GM13976 (cell line): ENCODE data around the gene KRTAP4-5.
A peak's percentile ranks its signal among the peaks of the same experiment; 100 is the strongest.
"Not testable (repeated sequence)": the region's sequence is repeated elsewhere in the genome, so short reads cannot be mapped to it uniquely, and the experiment has no call there.

Source experiments
- DNase-seq: peaks from one replicate; pipeline ENCODE4 v3.0.0; 2012; ENCODE audit warnings: low spot score
- in situ Hi-C: fragments of 300-500 bp; cut with MboI; formaldehyde crosslinking; loops from one replicate; pipeline ENCODE4 v1.12.0; 2022; ENCODE audit warnings: low sequenced_read_pairs, mixed read lengths, inconsistent platforms; ENCODE audit not compliant: unreplicated experiment
- TF ChIP-seq, protein P1 (sequence below): IDR thresholded peaks from 2 replicates; pipeline ENCODE4 v1.5.1; 2012; ENCODE audit warnings: borderline replicate concordance, mild to moderate bottlenecking; ENCODE audit not compliant: insufficient read depth; ENCODE audit errors: extremely low read depth, missing control alignments, control extremely low read depth

KRTAP4-5 gene

DNA sequence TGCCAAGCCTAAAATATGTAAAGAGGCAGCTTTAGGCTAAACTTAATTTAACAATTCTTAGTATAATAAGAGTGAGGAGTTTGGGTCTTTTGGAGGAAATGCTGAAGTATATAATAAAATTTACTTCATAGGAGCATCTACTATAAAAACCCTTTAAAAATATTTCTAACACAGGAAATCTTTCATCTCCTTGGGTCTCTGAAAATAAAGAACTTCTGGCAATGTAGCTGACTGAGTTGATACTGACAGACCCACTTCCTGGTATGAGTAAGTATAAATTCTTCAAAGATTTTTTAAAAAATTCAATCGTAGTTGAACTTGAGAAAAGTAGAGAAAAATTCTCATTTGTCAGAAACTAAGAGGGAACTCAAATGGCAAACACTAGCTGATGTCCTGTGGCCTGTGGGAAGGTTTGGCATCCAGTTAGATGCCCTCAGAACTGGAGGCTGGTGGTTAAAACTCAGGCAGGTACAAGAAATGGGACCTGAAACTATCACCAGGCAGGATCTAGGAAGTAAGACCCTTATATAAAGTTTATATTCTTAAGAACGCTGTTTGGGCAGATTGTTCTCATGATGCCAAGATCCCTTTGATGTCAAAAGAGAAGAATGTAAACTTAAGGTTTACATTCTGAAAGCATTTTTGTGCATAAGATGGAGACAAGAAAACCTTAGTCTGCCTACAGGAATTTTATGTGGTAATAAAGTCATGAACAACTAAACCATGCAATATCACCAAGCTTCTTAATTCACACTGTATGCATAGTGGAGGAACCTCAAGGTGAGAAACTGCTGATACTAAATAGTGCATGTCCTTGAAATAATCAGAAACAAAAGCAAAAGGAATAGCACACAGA, 15.5 kb downstream of the KRTAP4-5 start:
- no peak for DNase-seq
- in situ Hi-C loops = no loop called here

DNA sequence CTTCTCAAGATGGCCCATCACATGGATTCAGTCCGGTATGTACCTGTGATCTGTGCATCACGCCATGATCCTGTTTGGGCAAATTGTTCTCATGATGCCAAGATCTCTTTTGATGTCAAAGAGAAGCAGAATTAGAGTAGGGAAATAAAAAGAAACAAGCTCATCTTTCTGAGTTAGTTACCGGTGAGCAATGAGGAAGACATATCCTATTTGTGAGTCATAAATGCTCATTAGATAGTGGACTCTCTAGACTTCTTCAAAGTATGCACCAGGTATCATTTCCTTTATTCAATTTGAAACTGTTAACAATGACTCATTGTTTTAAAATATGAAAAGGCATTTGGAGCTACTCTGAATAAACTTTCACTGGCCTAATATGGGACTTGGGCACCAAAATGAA, 17.6 kb downstream of the KRTAP4-5 start:
- TF ChIP-seq, protein P1, sequence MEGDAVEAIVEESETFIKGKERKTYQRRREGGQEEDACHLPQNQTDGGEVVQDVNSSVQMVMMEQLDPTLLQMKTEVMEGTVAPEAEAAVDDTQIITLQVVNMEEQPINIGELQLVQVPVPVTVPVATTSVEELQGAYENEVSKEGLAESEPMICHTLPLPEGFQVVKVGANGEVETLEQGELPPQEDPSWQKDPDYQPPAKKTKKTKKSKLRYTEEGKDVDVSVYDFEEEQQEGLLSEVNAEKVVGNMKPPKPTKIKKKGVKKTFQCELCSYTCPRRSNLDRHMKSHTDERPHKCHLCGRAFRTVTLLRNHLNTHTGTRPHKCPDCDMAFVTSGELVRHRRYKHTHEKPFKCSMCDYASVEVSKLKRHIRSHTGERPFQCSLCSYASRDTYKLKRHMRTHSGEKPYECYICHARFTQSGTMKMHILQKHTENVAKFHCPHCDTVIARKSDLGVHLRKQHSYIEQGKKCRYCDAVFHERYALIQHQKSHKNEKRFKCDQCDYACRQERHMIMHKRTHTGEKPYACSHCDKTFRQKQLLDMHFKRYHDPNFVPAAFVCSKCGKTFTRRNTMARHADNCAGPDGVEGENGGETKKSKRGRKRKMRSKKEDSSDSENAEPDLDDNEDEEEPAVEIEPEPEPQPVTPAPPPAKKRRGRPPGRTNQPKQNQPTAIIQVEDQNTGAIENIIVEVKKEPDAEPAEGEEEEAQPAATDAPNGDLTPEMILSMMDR = no peak
- in situ Hi-C loops = no loop called here
- DNase-seq = peak; percentile 21

More for the DNA sequence above, 15.5 kb downstream of the KRTAP4-5 start:
- TF ChIP-seq, protein P1 = no peak

DNA sequence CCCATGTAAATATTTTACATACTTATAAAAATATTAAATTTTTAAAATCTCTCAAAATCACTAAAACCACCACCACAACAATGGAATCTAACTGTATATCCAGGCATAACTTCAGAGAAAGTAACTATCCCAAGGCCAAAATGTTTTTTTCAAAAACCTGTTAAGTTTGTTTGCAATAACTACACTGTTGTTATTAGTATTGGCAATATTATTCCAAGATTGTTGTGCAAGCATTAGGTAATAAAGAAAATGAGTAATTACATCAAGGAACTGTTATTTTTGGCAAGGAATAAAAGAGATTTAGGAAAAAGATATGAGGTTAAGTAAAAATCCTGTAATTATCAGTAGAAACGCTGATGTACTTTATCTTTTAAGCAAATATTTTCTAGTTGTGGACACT, 22.3 kb downstream of the KRTAP4-5 start:
- in situ Hi-C loops = no loop called here
- no peak for DNase-seq
- TF ChIP-seq, protein P1 = no peak

DNA sequence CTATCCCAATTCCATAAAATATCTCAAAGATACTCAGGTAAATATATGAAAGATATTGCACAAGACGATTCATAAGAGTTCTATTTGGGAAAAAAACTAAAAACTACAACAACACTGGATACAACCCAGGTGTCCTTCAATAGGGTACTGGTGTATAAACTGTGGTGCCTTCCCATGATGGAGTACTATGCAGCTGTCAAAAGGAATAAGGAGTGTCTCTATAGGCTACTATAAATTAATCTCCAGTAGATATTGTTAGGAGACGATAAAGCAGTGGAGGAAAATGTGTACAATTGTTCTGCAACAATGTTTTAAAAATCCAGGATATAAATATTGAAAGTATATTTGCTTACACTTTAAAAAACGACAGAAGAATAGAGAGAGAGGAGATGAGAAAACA, 23.2 kb downstream of the KRTAP4-5 start:
- no peak for DNase-seq
- TF ChIP-seq, protein P1 = no peak
- in situ Hi-C loops = no loop called here

DNA sequence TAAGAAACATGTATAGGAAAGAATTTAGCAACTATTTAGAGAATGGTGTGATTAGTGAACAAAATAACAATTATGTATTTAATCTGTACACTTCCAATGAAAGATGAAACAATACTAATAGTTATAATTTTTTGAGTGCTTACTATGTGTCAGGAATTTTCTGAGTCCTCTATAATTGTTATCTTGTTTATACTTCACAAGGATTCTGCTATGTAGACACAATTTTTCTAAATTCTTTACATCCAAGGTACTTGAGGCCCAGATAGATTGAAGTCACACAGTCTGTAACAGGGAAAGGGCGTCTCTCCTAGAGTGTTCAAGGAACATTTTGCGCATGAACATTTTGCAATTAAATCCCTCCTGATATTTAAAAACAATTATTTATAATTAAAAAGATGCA, 24.6 kb downstream of the KRTAP4-5 start:
- TF ChIP-seq, protein P1 = no peak
- DNase-seq = no peak
- in situ Hi-C loops = no loop called here

DNA sequence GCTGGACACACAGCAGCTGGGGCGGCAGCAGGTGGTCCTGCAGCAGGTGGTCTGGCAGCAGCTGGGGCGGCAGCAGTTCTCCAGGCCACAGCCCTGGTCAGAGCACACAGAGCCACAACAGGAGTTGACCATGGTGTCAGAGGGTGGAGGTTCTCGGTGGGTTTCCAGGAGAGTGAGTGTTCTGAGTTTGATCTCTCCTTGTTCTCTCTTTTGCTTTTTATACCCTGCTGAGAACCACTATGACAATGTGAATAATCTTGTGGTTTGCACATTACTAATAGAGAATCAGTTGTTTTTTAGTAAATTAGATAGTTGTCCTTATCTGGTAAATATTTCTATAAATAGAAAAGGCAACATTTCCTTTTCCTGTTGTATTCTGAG, 25.6 kb downstream of the KRTAP4-5 start, which contains the start of gene KRTAP4-12:
TSS of gene KRTAP4-12 (minus strand) at position 192 of the 381 bp plus-strand sequence. CDS start at position 132, 60 bp downstream.
- in situ Hi-C loops = not testable (repeated sequence)

DNA sequence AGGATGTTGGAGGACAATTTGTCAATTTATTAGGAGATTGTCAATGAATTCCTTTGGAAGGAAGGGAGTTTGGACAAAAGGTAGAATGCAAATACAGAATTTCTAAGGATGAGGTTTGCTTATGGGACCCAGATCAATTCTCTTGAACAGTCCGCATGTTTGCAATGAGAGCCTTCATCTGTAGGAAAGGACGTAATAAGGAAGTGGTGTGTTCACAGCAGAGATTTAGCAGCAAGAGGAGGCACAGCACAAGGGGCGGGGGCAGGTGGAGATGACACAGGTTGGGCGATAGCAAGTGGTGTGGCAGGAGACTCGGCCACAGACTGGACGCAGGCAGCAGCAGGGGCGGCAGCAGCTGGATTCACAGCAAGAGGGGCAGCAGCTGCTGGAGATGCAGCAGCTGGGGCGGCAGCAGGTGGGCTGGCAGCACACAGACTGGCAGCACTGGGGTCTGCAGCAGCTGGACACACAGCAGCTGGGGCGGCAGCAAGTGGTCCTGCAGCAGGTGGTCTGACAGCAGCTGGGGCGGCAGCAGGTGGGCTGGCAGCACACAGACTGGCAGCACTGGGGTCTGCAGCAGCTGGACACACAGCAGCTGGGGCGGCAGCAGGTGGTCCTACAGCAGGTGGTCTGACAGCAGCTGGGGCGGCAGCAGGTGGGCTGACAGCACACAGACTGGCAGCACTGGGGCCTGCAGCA, 26.2 kb downstream of the KRTAP4-5 start:
- in situ Hi-C loops, DNase-seq: not testable (repeated sequence)

More for the DNA sequence above, 25.6 kb downstream of the KRTAP4-5 start, which contains the start of gene KRTAP4-12:
- DNase-seq = not testable (repeated sequence)
